GM19023 (cell line): ENCODE measurements around the gene SLC25A33.
A peak's percentile ranks its signal among the peaks of the same experiment; 100 is the strongest.
"Not testable (repeated sequence)": the region's sequence is repeated elsewhere in the genome, so short reads cannot be mapped to it uniquely, and the experiment has no call there.

Source experiments
- ATAC-seq: cut with Tn5 transposase; IDR thresholded peaks from one replicate; pipeline ENCODE4 v1.9.1; 2021; ENCODE audit warnings: mild to moderate bottlenecking, moderate library complexity; ENCODE audit not compliant: unreplicated experiment

The SLC25A33 gene

DNA sequence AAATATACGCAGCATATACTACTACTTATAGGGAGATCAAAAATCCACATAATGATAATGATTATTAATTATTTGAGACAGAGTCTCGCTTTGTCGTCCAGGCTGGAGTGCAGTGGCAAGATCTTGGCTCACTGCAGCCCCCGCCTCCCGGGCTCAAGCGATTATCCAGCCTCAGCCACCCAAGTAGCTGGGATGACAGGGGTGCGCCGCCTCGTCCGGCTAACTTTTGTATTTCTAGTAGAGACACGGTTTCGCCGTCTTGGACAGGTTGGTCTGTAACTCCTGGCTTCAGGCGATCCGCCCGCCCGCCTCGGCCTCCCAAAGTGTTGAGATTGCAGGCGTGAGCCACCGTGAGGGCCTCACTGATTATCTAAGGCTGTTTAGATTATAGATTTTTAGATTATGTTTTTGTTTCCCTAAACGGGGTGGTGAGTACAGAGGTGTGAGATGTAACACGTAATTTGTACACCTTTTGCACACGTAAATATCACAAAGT, 548 bp upstream of the SLC25A33 start:
- ATAC-seq: no peak

DNA sequence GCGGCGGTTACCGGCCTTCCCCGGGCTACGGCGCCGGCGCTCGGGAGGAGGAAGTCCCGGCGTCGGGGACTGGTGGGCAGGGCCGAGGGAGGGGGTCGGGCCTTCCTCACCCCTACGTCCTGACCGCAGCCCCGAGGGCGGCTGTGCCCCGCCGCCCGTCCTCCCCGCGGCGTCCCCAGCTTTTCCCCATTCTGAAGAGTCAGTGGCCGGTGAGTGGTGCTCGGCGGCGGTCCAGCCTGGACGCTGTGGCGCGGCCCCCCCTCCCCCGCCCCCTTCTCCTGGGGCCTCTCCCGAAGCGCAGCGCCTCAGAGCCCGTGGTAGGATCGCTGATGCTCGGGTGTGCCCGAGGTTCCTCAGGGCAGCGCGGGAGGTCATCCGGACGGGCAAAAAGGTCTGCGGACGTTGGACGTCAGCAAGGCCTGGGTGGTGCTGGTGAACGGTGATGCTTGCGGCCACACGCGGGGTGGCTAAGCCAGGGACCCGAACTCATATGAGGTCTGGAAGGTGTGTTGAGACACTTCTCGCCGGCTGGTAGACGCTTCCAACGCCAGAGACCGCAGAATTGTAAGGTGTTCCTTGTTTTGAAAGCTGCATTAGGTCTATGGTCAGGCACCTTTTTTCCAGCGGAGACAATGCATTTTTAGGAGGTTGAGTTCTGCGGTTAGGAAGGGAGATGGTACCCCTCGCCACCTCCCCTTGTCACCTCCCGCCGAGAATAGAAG, 725 bp downstream of the SLC25A33 start:
- peak; percentile 48 for ATAC-seq

GRCh38 chr1:9542430-9542829, 3.2 kb downstream of the SLC25A33 start:
- ATAC-seq: no peak

DNA sequence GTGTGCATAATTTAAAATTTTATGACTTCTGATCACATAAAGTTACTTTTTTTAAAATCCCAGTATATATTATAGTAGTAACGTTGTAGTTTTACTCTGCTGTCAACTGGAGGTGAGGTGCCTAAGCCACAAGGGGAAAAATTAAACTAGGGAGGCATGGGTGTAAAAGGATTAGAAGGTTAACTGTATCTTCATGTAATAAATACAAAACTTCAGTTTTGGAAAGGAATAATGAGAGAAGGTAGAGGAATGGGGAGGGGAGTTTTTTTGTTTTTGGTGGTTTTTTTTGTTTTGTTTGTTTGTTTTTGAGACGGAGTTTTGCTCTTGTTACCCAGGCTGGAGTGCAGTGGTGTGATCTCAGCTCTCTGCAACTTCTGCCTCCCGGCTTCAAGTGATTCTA, 5.7 kb downstream of the SLC25A33 start:
- no peak for ATAC-seq

GRCh38 chr1:9549955-9550546, 10.8 kb downstream of the SLC25A33 start:
- no peak for ATAC-seq

- ATAC-seq: no peak
Measured at GRCh38 chr1:9551984-9552383, 12.7 kb downstream of the SLC25A33 start.

- ATAC-seq: no peak
Measured at GRCh38 chr1:9553736-9554144, 14.5 kb downstream of the SLC25A33 start.

DNA sequence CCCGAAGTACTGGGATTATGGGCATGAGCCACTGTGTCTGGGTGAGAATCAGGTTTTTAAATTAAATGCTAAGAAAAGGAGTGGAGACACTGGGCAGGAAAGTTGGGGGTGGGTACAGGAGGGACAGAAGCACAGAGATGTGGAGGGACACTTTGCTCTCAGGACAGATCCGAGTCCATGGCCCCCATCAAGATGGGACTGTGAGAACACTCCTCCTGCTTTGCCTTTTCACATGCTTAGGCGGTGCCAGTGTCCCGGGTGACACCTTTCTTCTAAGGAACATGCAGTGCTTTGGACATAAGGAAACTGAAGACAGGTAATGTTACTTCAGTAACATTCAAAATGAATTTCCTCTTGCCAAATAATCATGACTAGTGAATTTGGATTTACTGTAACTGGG, 16.7 kb downstream of the SLC25A33 start:
- ATAC-seq: no peak

DNA sequence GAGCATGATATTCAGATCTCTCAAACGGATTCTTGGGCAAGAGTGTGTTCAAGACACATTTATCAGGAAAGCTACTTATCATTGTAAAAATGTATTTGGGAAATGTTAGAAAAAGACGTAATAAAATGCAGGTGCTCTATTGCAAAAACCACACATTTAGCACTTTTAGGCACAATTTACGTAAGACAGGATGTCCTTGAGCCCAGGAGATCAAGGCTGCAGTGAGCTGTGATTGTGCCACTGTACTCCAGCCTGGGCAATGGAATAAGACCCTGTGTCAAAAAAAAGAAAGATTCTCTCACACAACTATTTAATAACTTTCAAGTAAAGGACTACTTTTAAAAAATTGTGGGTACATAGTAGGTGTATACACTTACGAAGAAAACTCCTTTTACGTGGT, 18.4 kb downstream of the SLC25A33 start:
- ATAC-seq: no peak

DNA sequence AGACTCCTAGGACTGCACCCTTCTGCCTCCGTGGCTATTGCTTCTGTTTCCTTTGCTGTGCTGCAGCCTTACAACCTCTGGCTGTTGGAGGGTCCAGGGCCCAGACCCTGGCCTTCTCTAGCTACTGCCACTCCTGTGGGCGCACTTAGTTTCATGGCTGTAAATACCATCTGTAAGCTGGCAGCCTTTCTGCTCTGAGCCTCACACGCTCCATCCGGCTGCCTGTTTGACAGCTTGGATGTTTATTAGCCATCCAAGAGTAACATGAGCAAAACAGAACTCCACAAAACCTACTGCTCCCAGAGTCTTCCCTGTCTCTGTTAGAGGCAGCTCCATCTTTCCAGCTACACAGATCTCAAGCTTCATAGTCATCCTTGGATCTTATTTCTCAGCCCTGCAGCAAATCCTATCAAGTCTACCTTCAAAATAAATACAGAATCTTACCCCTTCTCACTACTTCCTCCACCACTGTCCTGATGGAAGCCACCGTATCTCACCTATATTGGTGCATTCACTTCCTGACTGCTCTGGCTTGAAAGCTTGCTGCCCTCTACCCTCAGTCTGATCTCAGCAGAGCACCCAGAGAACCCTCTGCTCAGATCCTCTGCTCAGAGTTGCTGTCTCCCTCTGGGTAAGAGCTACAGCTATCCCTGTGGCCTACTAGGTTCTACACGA, 19.1 kb downstream of the SLC25A33 start:
- ATAC-seq: no peak

DNA sequence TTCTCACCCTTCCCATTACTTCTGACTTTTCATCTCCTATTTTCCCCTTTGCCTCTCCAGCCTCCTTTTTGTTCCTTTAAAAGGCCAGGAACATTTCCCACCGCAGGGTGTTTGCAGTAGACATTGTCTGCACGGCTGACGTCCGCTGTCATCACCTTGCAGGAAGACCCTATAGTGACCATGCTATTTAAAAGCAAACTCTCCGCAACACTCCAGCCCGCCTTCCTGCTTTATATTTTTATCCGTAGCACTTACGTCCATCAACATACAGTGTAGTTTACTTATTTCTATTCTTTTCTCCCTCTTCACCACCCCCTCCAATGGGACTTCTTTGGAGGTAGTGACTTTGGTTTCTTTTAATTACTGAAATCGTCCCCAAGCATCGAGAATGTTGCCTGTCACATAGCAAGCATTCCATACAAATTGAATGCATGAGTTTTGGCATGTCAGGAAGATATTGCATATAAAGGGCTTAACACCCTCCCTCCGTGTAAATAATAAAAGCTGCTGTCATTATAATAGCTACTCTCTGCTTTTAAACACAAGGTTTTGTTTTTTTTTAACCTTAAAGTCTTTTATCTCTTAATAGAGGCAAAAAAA, 19.8 kb downstream of the SLC25A33 start:
- no peak for ATAC-seq

- no peak for ATAC-seq
Measured at GRCh38 chr1:9559673-9560072, 20.4 kb downstream of the SLC25A33 start.

DNA sequence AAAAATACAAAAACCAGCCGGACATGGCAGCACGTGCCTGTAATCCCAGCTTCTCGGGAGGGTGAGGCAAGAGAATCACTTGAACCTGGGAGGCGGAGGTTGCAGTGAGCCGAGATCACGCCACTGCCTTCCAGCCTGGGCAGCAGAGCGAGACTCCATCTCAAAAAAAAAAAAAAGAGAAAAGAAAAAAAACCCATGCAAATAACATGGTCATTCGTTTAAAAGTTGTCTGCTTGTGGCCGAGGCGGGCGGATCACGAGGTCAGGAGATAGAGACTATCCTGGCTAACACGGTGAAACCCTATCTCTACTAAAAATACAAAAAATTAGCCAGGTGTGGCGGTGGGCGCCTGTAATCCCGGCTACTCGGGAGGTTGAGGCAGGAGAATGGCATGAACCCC, 20.8 kb downstream of the SLC25A33 start:
- not testable (repeated sequence) for ATAC-seq

DNA sequence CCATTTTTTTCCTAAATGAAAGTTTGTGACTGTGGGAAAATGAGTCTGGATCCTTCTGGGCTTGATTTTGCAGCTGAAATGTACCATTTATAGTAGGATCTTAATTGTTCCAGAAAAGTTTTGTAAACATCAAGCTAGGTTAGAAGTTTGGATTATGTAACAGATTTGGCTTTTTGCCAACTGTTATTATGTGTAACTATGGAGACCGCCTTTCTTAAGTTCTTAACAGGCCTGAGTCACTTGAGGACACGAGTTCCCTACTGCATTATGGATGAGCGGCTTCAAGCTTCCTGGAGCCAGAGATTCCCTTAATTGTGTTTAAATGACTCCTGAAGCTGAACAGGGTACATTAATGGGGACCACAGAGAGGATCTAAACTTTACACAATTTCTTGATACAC, 22.2 kb downstream of the SLC25A33 start:
- no peak for ATAC-seq

DNA sequence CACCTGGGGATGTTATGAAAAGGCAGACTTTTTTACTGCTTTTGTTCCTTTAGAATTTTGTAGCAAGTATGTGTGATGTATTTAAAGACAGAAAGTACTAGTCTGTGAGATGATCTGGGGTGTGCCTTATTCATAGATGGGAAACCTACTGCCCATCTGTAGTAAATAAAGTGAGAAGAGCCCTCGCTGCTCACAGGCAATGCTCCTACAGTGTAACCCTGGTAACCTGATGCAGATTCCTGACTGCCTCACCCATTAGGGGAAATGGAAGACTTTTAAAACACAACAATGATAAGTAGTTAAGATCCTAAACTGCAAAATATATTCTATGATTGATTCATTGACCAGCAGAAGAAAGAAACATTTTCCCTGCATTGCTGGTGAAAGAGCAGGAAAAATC, 30.0 kb downstream of the SLC25A33 start:
- ATAC-seq: no peak

DNA sequence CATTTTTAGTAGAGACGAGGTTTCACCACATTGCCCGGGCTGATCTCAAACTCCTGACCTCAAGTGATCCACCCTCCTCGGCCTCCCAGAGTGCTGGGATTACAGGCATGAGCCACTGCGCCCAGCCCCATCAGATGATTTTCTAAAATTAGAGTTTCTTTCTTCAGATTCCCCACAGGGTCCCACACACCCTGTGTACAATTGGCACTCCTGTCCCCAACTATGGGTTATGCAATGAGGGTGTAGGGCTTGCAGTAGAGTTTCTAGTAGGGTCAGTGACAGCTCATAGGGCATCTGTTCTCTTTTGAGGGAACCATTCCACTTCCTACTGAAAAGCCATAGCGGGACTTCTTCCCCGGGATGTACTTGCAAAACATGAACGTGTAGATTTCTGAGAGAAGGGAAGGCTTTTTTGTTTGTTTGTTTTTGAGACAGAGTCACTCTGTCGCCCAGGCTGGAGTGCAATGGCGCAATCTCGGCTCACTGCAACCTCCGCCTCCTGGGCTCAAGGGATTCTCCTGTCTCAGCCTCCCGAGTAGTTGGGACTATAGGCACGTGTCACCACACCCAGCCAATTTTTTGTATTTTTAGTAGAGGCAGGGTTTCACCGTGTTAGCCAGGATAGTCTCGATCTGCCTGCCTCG, 31.7 kb downstream of the SLC25A33 start:
- ATAC-seq: not testable (repeated sequence)

- ATAC-seq: no peak
Measured at GRCh38 chr1:9573723-9574122, 34.5 kb downstream of the SLC25A33 start.

DNA sequence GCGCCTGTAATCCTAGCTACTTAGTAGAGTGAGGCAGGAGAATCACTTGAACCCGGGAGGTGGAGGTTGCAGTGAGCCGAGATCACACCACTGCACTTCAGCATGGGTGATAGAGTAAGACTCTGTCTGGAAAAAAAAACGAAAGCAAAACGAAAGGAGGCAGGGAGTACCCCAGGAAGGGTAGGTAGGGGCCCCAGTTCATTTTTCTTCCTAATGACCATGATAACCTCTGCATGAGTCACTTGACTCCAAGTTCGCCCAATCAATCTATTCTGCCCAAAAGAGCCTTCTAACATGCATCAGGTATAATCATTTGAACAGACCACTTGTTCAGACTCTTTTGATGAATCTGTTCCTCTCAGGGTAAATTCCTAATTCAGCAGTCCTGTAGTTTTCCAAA, 36.2 kb downstream of the SLC25A33 start:
- ATAC-seq: no peak

DNA sequence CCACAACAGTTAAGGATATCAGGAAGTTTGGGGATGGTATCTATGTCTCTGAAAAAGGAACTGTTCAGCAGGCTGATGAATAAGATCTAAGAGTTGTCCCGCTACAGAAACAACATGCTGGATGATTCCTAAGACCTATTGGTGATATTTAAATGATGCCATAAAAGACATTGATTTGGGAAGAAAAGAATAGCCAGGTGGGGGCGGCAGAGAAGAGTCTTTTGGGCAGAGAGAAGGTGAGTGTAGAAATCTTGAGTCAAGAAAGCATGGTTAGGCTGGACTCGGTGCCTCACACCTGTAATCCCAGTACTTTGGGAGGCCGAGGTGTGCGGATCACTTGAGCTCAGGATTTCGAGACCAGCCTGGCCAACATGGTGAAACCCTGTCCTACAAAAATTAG, 37.6 kb downstream of the SLC25A33 start:
- no peak for ATAC-seq

DNA sequence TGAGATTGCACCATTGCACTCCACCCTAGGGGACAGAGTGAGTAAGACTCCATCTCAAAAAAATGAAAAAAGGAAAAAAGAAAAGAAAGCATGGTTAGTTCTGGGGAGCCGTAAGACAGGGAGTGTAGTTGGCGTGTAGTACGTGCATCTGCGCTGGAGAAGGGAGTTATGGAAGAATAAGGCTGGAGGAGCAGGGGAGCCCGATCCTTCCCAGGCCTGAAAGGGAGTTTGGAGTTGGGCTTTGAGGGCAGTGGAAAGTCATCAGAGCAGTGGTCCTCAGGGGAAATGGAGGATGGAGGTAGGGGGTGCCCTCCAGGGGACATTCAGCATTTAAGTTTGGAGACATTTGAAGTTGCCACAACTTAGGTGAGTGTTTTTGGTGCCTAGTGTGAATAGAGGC, 38.2 kb downstream of the SLC25A33 start:
- ATAC-seq: no peak

DNA sequence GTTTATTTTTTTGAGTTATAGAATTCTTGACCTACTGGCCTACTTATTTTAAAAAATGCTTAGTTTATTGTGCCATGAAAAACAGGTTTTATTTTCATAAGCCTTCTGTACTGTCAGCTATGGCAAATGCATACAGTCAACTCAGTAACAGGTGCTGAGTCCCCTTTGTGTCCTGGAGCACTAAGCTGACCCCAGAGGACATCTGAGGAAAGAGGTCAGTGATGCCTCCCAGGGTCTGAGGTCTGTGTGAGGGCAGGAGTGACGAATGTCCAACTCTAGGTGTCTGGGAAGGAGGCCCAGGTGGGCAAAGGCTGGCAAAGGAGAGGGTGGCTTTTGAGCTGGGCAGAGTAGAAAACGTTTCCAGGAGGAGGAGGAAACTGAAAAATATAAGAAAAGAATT, 41.7 kb downstream of the SLC25A33 start:
- ATAC-seq: no peak
